Uterus (tissue), 2 donors: Measurements from ENCODE around the gene MCUR1.

Source experiments
- CTCF ChIP-seq, 4 experiments: fragments of 200-600 bp in 2 of 4; fragments of 450-650 bp in 2 of 4; sonication (generic) in 2 of 4; IDR thresholded peaks; one replicate each; pipeline ENCODE4 v1.5.1; 2016 to 2019; ENCODE audit warnings: antibody characterized with exemption in 4 of 4, mild to moderate bottlenecking in 2 of 4, moderate library complexity in 1 of 4
- POLR2A ChIP-seq, 2 donors: fragments of 450-650 bp; IDR thresholded peaks; one replicate each; pipeline ENCODE4 v1.6.1; 2016; ENCODE audit warnings: antibody characterized with exemption in 2 of 2, mild to moderate bottlenecking in 1 of 2, moderate library complexity in 1 of 2

DNA sequence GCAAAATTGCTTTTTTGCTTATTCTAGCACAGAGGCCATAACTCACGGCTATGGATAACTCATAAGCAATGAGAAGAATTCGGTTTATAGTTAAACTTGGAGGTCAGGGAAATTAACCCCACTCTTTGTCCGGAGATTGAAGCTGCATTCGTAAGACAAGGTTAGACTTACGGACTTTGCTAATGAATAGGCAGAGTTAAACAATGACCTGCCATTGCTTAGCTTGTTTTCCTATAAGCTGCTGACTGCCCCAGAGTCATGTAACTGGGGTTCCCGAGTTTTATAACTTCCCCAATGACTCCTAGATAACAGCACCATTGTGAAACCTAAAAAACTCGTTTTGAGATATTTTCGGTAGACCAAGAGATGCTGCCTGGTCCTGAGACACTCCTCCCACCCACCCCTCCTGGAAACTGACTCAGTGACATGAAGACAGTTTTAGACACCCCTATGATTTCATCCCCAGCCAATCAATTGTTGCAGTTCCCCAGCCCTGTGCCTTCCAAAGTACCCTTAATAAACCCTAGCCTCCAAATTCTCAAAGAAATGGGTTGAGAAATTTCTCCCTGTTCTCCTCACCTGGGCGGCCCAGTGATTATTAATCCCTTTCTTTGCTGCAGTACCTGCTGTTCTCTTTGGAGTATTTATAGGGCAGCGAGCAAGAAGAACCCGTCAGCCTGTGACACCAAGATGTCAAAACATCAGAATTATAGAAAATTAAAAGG, 33.1 kb upstream of the MCUR1 start:
- no peak for TF ChIP-seq CTCF (IDR thresholded peaks at IDR 0.05)
- TF ChIP-seq POLR2A (IDR thresholded peaks at IDR 0.05), result no peak
